Skeletal muscle satellite cell (primary cell): Measurements from ENCODE around the gene OGFR.

Source experiments
- H3K27me3 ChIP-seq: 2 replicates; pipeline ENCODE4 v1.7.0; 2013; ENCODE audit warnings: low read length; ENCODE audit not compliant: control insufficient read depth, insufficient read depth
- H3K36me3 ChIP-seq: 2 replicates; pipeline ENCODE4 v1.7.0; 2013; ENCODE audit warnings: mild to moderate bottlenecking, control low read depth, low read length; ENCODE audit not compliant: insufficient read depth
- H3K4me1 ChIP-seq: 2 replicates; pipeline ENCODE4 v1.7.0; 2013; ENCODE audit warnings: low read length; ENCODE audit not compliant: control insufficient read depth, insufficient read depth
- H3K4me2 ChIP-seq: 2 replicates; pipeline ENCODE4 v1.7.0; 2013; ENCODE audit warnings: mild to moderate bottlenecking, low read length
- H3K4me3 ChIP-seq: 2 replicates; pipeline ENCODE4 v1.7.0; 2013; ENCODE audit warnings: low read length
- H3K9ac ChIP-seq: 2 replicates; pipeline ENCODE4 v1.7.0; 2013; ENCODE audit warnings: mild to moderate bottlenecking, low read depth, low read length, moderate library complexity
- H3K9me3 ChIP-seq: replicated peaks from 2 replicates; pipeline ENCODE4 v1.7.0; 2013; ENCODE audit warnings: mild to moderate bottlenecking, control low read depth, low read length

The OGFR gene

DNA sequence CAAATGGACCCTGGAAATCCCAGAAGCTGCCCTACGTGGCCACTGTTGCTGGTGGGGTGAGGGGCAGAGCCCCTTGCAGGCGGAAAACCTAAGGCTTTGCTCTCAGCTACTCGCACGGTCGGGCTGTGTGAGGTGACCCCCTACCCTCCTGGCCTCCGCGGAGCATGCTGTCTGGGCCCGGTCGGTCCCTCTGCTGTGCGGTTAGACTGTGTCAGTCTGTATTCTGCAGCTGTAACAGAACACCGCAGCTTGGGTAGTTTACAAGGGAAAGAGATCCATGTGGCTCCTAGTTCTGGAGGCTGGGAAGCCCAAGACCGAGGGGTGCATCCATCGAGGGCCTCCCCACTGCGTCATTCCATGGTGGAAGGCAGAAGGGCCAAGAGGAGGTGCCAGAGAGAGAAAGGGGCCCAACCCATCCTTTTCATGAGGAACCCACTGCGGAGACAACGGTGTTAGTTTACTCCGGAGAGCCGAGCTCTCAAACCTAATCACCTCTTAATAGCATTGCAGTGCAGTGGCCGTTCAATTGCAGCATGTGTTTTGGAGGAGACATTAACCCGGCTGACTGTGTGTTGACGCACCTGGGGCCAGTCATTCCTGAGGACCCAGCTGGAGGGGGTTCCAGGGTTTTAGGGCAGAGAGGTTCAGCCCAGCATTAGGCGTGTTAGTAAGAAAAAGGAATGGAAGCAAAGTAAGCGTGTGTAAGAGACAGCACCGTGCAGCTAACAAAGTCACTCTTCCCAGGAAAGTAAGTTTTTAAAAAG, 30.5 kb downstream of the OGFR start:
- H3K27me3 ChIP-seq, result peaks cover 37% of the 10 kb centered on the region
- H3K9me3 ChIP-seq, result no peaks in the 10 kb centered on the region
- no peak overlapping the region for H3K4me2 ChIP-seq
- H3K9ac ChIP-seq, result no peak overlapping the region
- no peak overlapping the region for H3K4me3 ChIP-seq
- no peaks in the 10 kb centered on the region for H3K36me3 ChIP-seq
- H3K4me1 ChIP-seq, result peaks cover 10% of the 10 kb centered on the region

DNA sequence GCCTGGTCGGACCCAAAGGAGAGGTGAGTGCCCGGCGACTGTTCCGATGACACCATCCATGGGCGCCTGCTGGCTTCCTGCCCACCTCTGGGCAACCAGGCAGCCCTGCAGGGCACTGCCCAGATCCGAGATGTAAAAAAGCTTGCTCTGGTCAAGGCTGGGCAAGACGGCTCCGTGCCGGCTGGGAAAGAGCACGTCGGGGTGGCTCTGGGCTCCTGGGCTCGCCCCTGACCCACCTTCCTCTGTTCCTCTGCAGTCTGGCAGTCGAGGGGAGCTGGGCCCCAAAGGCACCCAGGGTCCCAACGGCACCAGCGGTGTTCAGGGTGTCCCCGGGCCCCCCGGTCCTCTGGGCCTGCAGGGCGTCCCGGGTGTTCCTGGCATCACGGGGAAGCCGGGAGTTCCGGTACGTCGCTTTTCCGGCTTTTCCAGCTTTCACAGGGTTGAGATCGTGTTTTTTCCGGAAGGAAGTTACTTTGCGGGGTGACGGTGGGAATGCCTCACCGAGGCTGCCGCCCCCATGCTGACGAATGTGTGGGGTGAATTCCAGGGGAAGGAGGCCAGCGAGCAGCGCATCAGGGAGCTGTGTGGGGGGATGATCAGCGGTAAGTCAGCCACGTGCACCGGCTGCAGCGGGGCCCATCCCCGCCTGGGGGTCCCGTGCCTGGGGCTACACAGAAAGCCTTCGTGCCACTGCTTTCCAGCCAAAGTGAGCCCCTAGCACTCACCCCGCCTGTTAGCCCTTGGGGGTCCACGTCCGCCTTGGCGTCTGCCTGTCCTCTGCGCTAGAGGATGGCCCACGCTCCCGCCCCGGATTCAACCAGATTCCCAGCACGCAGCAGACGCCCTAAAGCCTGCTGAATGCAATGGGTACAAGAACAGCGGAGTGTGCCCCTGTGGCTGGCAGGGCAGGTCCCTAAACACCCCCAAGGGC, 31.6 kb downstream of the OGFR start:
- H3K4me3 ChIP-seq, result no peak overlapping the region

DNA sequence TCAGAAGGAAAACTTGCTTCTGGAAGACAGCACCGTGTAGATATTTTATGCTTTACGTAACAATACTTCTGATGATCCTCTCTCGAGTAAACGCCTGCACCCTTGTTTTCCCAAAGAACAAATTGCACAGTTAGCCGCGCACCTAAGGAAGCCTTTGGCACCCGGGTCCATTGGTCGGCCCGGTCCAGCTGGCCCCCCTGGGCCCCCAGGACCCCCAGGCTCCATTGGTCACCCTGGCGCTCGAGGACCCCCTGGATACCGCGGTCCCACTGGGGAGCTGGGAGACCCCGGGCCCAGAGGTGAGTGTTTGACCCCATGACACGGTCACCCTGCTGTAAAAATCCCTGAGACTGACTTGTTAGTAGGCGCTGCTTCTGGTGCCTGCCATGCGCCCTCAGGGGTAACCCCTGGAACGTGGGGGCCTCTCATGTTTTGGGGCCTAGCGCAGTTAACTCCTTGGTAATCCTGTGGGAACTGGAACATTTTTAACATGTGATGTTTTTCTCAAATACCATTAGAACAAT, 32.4 kb downstream of the OGFR start:
- Histone ChIP-seq H3K36me3 (peaks cover 4% of the 10 kb centered on the region), H3K4me2 (no peak overlapping the region), H3K9me3 (no peaks in the 10 kb centered on the region), H3K27me3 (peaks cover 34% of the 10 kb centered on the region), H3K4me1 (peaks cover 10% of the 10 kb centered on the region), H3K9ac (no peak overlapping the region), H3K4me3 (no peak overlapping the region)

More for the DNA sequence above, 31.6 kb downstream of the OGFR start:
- Histone ChIP-seq H3K36me3 (peaks cover 2% of the 10 kb centered on the region), H3K4me2 (no peak overlapping the region), H3K9me3 (no peaks in the 10 kb centered on the region), H3K9ac (no peak overlapping the region), H3K27me3 (peaks cover 37% of the 10 kb centered on the region), H3K4me1 (peaks cover 10% of the 10 kb centered on the region)

DNA sequence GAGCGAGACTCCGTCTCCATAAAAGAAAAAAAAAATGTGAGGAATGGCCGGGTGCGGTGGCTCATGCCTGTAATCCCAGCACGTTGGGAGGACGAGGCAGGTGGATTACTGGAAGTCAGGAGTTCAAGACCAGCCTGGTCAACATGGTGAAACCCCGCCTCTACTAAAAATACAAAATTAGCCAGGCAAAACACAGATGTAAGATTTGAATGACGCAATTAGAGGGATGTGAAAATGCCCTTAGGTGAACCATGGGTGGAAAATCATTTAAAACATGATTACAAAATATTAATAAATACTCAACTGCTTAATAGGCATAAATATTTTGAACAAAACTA, 33.1 kb downstream of the OGFR start:
- H3K36me3 ChIP-seq, result peaks cover 4% of the 10 kb centered on the region
- H3K9me3 ChIP-seq, result no peaks in the 10 kb centered on the region
- peaks cover 3% of the 10 kb centered on the region for H3K4me1 ChIP-seq
- peaks cover 28% of the 10 kb centered on the region for H3K27me3 ChIP-seq
- H3K9ac ChIP-seq, result no peak overlapping the region
- H3K4me2 ChIP-seq, result no peak overlapping the region
- H3K4me3 ChIP-seq, result no peak overlapping the region

DNA sequence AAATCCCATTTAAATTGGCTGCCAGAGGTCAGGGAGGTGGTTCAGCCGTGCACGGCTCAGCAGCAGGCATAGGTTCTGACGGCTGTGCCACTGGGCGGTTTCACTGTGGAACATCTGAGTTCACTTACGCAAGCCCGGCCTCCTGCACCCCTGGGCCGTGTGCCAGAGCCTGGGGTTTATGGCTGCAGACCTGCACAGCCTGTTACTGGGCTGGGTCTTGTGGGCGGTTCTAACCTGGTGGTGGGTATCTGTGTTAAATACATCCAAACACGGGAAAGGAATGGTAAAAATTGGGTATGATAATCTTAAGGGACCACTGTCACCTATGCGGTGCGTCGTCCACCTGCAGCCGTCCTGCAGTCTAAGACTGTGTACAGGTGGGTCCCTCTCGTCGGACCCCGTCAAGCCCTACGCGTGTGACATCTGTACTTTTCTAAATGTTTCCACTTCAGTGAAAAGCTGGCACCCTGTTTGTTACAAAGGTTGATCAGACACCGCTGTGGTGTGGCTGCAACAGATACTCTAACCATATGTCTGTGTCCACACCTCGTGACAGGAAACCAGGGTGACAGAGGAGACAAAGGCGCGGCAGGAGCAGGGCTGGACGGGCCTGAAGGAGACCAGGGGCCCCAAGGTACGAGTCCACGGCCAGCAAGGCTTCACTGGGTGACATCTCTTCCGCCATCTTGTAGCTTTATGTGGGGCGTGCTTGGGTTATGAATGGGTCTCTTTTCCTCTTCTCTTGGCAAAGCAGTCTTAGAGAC, 33.7 kb downstream of the OGFR start:
- Histone ChIP-seq H3K9ac (no peak overlapping the region), H3K4me3 (no peak overlapping the region), H3K27me3 (peaks cover 25% of the 10 kb centered on the region), H3K9me3 (no peaks in the 10 kb centered on the region), H3K36me3 (peaks cover 4% of the 10 kb centered on the region), H3K4me2 (no peak overlapping the region), H3K4me1 (no peaks in the 10 kb centered on the region)

DNA sequence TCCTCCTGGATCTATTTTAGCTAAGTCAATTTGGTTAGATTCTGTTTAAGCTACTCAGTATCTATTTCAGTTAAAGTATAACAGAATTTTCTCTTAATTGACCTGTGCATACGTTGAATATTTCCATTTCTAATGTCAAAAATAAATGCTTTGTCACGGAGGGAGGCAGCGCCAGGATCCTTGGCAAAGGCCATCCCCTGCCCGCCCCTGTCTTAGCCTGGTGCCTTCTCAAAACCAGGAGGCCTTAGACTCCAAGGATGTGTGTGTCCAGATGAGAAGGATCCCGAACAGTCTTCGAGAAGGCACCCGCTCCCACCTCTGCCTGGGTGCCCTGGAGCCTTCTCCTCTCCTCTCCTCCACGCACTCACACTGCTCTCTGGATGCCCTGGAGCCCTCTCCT, 34.6 kb downstream of the OGFR start:
- Histone ChIP-seq H3K4me3 (no peak overlapping the region), H3K9ac (no peak overlapping the region), H3K27me3 (peaks cover 25% of the 10 kb centered on the region), H3K4me1 (no peaks in the 10 kb centered on the region), H3K36me3 (peaks cover 4% of the 10 kb centered on the region), H3K4me2 (no peak overlapping the region), H3K9me3 (no peaks in the 10 kb centered on the region)

DNA sequence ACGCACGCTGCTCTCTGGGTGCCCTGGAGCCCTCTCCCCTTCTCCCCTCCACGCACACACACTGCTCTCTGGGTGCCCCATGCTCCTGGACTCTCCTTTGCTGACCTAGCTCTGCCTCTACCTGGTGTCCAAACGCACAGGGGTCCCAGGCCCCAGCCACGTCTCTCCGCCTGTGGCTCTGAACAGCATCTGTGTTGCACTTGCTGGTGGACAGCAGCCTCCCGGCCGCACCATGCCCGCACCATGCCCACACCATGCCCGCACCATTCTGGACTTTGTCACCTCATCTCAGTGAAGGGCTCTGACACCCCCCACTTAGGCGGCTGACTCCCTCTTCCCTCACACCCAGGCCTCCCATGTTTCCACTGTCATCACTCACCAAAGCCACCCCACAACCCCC, 35.2 kb downstream of the OGFR start:
- no peak overlapping the region for H3K4me3 ChIP-seq
- no peak overlapping the region for H3K9ac ChIP-seq
- no peak overlapping the region for H3K4me2 ChIP-seq
- peaks cover 4% of the 10 kb centered on the region for H3K36me3 ChIP-seq
- H3K9me3 ChIP-seq, result no peaks in the 10 kb centered on the region
- no peaks in the 10 kb centered on the region for H3K4me1 ChIP-seq
- H3K27me3 ChIP-seq, result peaks cover 23% of the 10 kb centered on the region

DNA sequence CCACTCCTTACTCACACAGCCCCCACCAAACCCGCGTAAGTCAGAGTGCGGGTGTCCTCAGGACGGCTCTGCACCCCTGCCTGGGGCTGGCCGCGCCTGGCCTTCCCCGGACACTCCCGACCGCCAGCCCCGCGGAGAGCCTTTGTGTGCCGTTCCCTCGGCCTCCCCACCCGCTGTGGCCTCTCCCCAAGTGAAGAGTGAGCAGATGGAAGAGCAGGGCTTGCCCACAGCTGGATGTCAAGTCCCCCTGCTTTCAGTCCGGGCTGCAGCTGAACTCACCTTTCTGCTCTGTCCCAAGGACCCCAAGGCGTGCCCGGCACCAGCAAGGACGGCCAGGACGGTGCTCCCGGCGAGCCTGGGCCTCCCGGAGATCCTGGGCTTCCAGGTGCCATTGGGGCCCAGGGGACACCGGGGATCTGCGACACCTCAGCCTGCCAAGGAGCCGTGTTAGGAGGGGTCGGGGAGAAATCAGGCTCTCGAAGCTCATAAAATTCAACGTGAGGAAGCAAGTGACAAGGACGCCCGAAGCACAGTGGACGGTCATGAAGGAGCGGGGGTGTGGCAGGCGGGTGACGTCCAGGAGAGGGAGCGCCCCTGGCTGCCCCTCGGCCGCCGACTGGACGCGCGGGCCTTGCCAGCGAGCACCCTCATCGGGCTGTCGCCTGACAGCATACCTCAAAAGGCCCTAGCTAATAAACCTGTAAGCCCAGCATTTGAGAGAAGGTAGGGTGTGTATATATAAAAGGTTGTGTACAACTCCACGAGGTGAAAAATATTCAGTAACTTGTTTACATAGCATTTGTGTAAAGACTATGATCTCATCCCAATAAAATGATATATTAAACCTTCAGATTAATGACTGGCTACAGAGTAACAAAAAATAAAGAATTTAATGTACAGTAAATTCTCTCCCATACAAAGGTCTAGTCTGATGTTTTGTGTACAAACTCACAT, 35.9 kb downstream of the OGFR start:
- Histone ChIP-seq H3K4me3 (no peak overlapping the region), H3K36me3 (peaks cover 6% of the 10 kb centered on the region), H3K4me1 (no peaks in the 10 kb centered on the region), H3K4me2 (no peak overlapping the region), H3K9ac (no peak overlapping the region), H3K9me3 (no peaks in the 10 kb centered on the region), H3K27me3 (peaks cover 16% of the 10 kb centered on the region)

DNA sequence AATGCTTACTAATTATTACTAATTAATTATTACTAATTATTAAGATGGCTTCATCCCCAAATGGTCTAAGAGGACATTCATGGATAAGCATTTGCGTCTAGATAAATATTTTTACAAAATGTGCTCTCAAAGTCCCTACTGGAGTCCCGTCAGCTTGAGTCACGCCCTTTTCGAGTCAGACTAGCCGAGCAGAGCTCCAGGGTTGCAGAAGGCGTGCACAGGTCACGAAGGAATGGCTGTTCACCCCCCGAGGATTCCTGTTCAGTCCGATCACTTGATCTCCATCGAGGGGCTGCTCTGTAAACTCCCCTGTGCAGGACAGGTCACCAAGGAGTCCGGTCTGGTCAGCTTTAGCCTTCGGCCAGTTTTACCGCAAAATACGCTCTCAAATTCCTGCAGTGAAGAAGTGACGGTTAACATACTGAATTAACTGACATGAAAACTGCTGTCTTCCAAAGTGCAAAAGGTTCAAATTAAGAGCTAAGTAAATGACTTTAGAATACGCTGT, 37.1 kb downstream of the OGFR start:
- peaks cover 14% of the 10 kb centered on the region for H3K36me3 ChIP-seq

DNA sequence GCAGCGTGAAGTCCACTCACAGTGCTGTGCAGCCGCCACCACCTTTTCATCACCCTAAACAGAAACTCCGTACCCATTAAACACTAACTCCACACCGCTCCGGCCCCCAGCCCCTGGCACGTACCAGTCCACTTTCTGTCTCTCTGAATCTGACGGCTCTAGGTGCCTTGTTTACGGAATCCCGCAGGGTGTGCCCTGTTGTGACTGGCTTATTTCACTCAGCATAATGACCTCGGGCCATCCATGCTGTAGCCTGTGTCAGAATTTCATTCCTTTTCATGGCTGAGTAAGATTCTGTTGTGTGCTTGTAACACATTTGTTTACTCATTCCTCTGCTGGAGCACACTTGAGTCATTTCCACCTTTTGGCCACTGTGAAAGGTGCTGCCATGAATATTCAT, 39.0 kb downstream of the OGFR start:
- Histone ChIP-seq H3K9ac (no peak overlapping the region), H3K4me1 (peaks cover 5% of the 10 kb centered on the region), H3K4me2 (no peak overlapping the region), H3K27me3 (no peaks in the 10 kb centered on the region), H3K36me3 (peaks cover 14% of the 10 kb centered on the region), H3K4me3 (no peak overlapping the region), H3K9me3 (no peaks in the 10 kb centered on the region)

More for the DNA sequence above, 37.1 kb downstream of the OGFR start:
- Histone ChIP-seq H3K4me1 (no peaks in the 10 kb centered on the region), H3K9me3 (no peaks in the 10 kb centered on the region), H3K27me3 (peaks cover 4% of the 10 kb centered on the region), H3K9ac (no peak overlapping the region), H3K4me2 (no peak overlapping the region), H3K4me3 (no peak overlapping the region)
